Measurements from ENCODE around the gene CRIP1. TPM values are rescaled to one million over a fixed set of nuclear protein-coding genes. Genes with fewer than 3 reads are reported as not detected.

Gene CRIP1
- total RNA-seq, 1 experiment from 2014 or later: 5.4 TPM

Other genes starting within 250 kb of the CRIP1 start
- 18.7 and 22.3 TPM in 2 replicates for gene BTBD6, start 238.4 kb upstream of the CRIP1 start, total RNA-seq (2014; rRNA removed; shearing (Covaris generic))
- gene BRF1, start 185.9 kb upstream of the CRIP1 start, total RNA-seq (2014; rRNA removed; shearing (Covaris generic)): 18.5 and 24.6 TPM in 2 replicates
- gene PACS2, start 172.1 kb upstream of the CRIP1 start, total RNA-seq (2014; rRNA removed; shearing (Covaris generic)): 79.2 and 112 TPM in 2 replicates
- 0.42 and 1.1 TPM in 2 replicates for gene TEX22, start 88.3 kb upstream of the CRIP1 start, total RNA-seq (2014; rRNA removed; shearing (Covaris generic))
- 120 and 160 TPM in 2 replicates for gene MTA1, start 67.1 kb upstream of the CRIP1 start, total RNA-seq (2014; rRNA removed; shearing (Covaris generic))
- gene CRIP2, start 12.1 kb upstream of the CRIP1 start, total RNA-seq (2014; rRNA removed; shearing (Covaris generic)): 3.7 and 8.7 TPM in 2 replicates
- 24.5 and 28.5 TPM in 2 replicates for gene TEDC1, start 4.4 kb downstream of the CRIP1 start, total RNA-seq (2014; rRNA removed; shearing (Covaris generic))
- gene TMEM121, start 39.7 kb downstream of the CRIP1 start, total RNA-seq (2014; rRNA removed; shearing (Covaris generic)): 0.67 and 0.80 TPM in 2 replicates

Data from H7 (cell line).